NT2/D1 (cell line): Measurements from ENCODE around the gene NCR3LG1.

Experiments used
- YY1 ChIP-seq: IDR thresholded peaks from 2 replicates; pipeline ENCODE4 v1.6.1; 2011; ENCODE audit not compliant: insufficient read length, insufficient read depth
- ZNF274 ChIP-seq: IDR thresholded peaks from 2 replicates; pipeline ENCODE4 v1.6.1; 2011; ENCODE audit warnings: mild to moderate bottlenecking, low read depth, low read length

DNA sequence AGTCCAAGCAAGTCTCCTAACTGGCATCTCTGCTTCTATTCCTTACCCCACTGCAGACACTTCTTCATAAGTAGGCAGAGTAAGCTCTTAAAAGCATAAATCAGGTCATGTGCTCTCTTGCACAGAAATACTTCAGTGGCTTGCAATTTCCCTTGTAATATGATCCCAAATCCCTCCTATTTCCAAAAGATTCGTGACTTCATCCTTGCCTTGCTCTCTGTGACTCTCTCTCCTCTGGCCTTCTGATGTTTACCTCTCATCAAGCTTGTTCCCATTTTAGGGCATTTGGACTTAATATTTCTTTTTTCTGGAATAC is 37.4 kb upstream of the NCR3LG1 start:
- TF ChIP-seq ZNF274 (no peak), YY1 (no peak)
